Measurements from ENCODE around the gene CFAP43.

Gene CFAP43

GRCh38 chr10:104232613-104233102 lies 494 bp upstream of the CFAP43 start:
- no peak for DNase-seq (ENCODE audit: low read depth in 2 of 2)
- no peak for TF ChIP-seq CTCF (IDR thresholded peaks at IDR 0.05; ENCODE audit: low read depth, low read length)
- peak overlapping the region; percentile 90 to 96 for H3K4me3 ChIP-seq (replicated peaks in 1 of 2; ENCODE audit: low read depth in 2 of 2, low read length in 2 of 2)

- no peak overlapping the region for H3K4me3 ChIP-seq (replicated peaks in 1 of 2; ENCODE audit: low read depth in 2 of 2, low read length in 2 of 2)
- no peak for TF ChIP-seq CTCF (IDR thresholded peaks at IDR 0.05; ENCODE audit: low read depth, low read length)
- DNase-seq (ENCODE audit: low read depth in 2 of 2) = no peak
Observed at GRCh38 chr10:104230490-104230889, 1.7 kb downstream of the CFAP43 start.

GRCh38 chr10:104223304-104223703 lies 8.9 kb downstream of the CFAP43 start:
- H3K4me3 ChIP-seq (replicated peaks in 1 of 2; ENCODE audit: low read depth in 2 of 2, low read length in 2 of 2) = no peak overlapping the region
- DNase-seq (ENCODE audit: low read depth in 2 of 2) = no peak
- no peak for TF ChIP-seq CTCF (IDR thresholded peaks at IDR 0.05; ENCODE audit: low read depth, low read length)

- no peak for DNase-seq (ENCODE audit: low read depth in 2 of 2)
- no peak for TF ChIP-seq CTCF (IDR thresholded peaks at IDR 0.05; ENCODE audit: low read depth, low read length)
- no peak overlapping the region for H3K4me3 ChIP-seq (replicated peaks in 1 of 2; ENCODE audit: low read depth in 2 of 2, low read length in 2 of 2)
Observed at GRCh38 chr10:104220522-104220921, 11.6 kb downstream of the CFAP43 start.

GRCh38 chr10:104218751-104219150 lies 13.4 kb downstream of the CFAP43 start:
- no peak overlapping the region for H3K4me3 ChIP-seq (replicated peaks in 1 of 2; ENCODE audit: low read depth in 2 of 2, low read length in 2 of 2)
- TF ChIP-seq CTCF (IDR thresholded peaks at IDR 0.05; ENCODE audit: low read depth, low read length) = no peak
- DNase-seq (ENCODE audit: low read depth in 2 of 2) = no peak

- no peak for TF ChIP-seq CTCF (IDR thresholded peaks at IDR 0.05; ENCODE audit: low read depth, low read length)
- no peak overlapping the region for H3K4me3 ChIP-seq (replicated peaks in 1 of 2; ENCODE audit: low read depth in 2 of 2, low read length in 2 of 2)
- no peak for DNase-seq (ENCODE audit: low read depth in 2 of 2)
Observed at GRCh38 chr10:104216631-104217030, 15.5 kb downstream of the CFAP43 start.

GRCh38 chr10:104209575-104210198 lies 22.5 kb downstream of the CFAP43 start:
- H3K4me3 ChIP-seq (replicated peaks in 1 of 2; ENCODE audit: low read depth in 2 of 2, low read length in 2 of 2) = no peak overlapping the region
- DNase-seq (ENCODE audit: low read depth in 2 of 2) = peak; percentile 61 to 65
- TF ChIP-seq CTCF (IDR thresholded peaks at IDR 0.05; ENCODE audit: low read depth, low read length) = peak; percentile 61
